Body of pancreas (tissue), 4 donors: ENCODE results near the gene ACAP2.

Experiments
- CTCF ChIP-seq, 7 experiments: fragments of 450-650 bp in 4 of 7; fragments of 200-600 bp in 3 of 7; sonication (generic) in 3 of 7; IDR thresholded peaks; one replicate each; pipeline ENCODE4 v1.5.1; 2016 to 2019; ENCODE audit warnings: antibody characterized with exemption in 7 of 7
- POLR2A ChIP-seq, 3 donors: fragments of 450-650 bp; IDR thresholded peaks; one replicate each; pipeline ENCODE4 v1.6.1; 2016; ENCODE audit warnings: antibody characterized with exemption in 3 of 3, mild to moderate bottlenecking in 2 of 3

- TF ChIP-seq POLR2A (IDR thresholded peaks at IDR 0.05) (no peak), CTCF (IDR thresholded peaks at IDR 0.05) (no peak)
These were observed 17.4 kb upstream of the ACAP2 start for GRCh38 chr3:195460091-195460713.
